Upper lobe of left lung (tissue), 4 donors: ENCODE data around the gene TMEM184B.

Experiments
- CTCF ChIP-seq, 6 experiments: fragments of 450-650 bp in 4 of 6; fragments of 200-600 bp in 2 of 6; sonication (generic) in 2 of 6; IDR thresholded peaks; one replicate each; pipeline ENCODE4 v1.5.1; 2016 to 2019; ENCODE audit warnings: antibody characterized with exemption in 6 of 6
- EP300 ChIP-seq, 4 donors: sonication (generic); formaldehyde crosslinking; IDR thresholded peaks; one replicate each; pipeline ENCODE4 v1.5.1; 2017; ENCODE audit warnings: antibody characterized with exemption in 4 of 4, control low read depth in 2 of 4
- POLR2A ChIP-seq, 4 donors: fragments of 450-650 bp; IDR thresholded peaks; one replicate each; pipeline ENCODE4 v1.5.1; 2016 to 2017; ENCODE audit warnings: antibody characterized with exemption in 4 of 4, mild to moderate bottlenecking in 2 of 4
- POLR2AphosphoS5 ChIP-seq, 2 donors: sonication (generic); formaldehyde crosslinking; IDR thresholded peaks; one replicate each; pipeline ENCODE4 v1.5.1; 2017; ENCODE audit warnings: antibody characterized with exemption in 2 of 2

GRCh38 chr22:38246046-38246658 lies 26.7 kb downstream of the TMEM184B start:
- TF ChIP-seq CTCF (IDR thresholded peaks at IDR 0.05) (no peak), POLR2A (IDR thresholded peaks at IDR 0.05) (no peak), EP300 (IDR thresholded peaks at IDR 0.05) (no peak), POLR2AphosphoS5 (IDR thresholded peaks at IDR 0.05) (no peak)
